ENCODE measurements around the gene EBLN1. TPM values are rescaled to one million over a fixed set of nuclear protein-coding genes. Genes with fewer than 3 reads are reported as not detected.

Gene EBLN1
- total RNA-seq, 6 experiments from 2014 or later = not detected

- Histone ChIP-seq H3K27ac (no peak overlapping the region), H3K4me1 (no peaks in the 10 kb centered on the region), H3K36me3 (no peaks in the 10 kb centered on the region), H3K27me3 (peaks cover 0 to 3% of the 10 kb centered on the region in 2 donors), H3K9me3 (no peaks in the 10 kb centered on the region), H3K4me3 (no peak overlapping the region)
- ATAC-seq (no peak), DNase-seq (no peak)
- 62% methylated on average over 2 of the region's 2 CpGs for WGBS (ENCODE audit: insufficient coverage, low coverage, low lambda C conversion rate, missing lambda C conversion rate)
- TF ChIP-seq CTCF (IDR thresholded peaks at IDR 0.05) (no peak), POLR2A (IDR thresholded peaks at IDR 0.05) (no peak)
- intact Hi-C loops (cut with DNase I) = no loop called here
These were observed 37.1 kb downstream of the EBLN1 start for GRCh38 chr10:22180724-22181123.

- ATAC-seq (no peak), DNase-seq (no peak)
- Histone ChIP-seq H3K27me3 (peaks cover 0 to 3% of the 10 kb centered on the region in 2 donors), H3K36me3 (no peaks in the 10 kb centered on the region), H3K4me3 (no peak overlapping the region), H3K9me3 (no peaks in the 10 kb centered on the region), H3K4me1 (no peaks in the 10 kb centered on the region), H3K27ac (no peak overlapping the region)
- no peak for TF ChIP-seq CTCF (IDR thresholded peaks at IDR 0.05)
- TF ChIP-seq POLR2A (IDR thresholded peaks at IDR 0.05) = no peak
- intact Hi-C loops (cut with DNase I) = no loop called here
These were observed 43.4 kb downstream of the EBLN1 start for GRCh38 chr10:22174442-22174841.

- ATAC-seq (no peak), DNase-seq (no peak)
- Histone ChIP-seq H3K4me3 (no peak overlapping the region), H3K4me1 (no peaks in the 10 kb centered on the region), H3K27ac (no peak overlapping the region), H3K36me3 (no peaks in the 10 kb centered on the region), H3K27me3 (no peaks in the 10 kb centered on the region), H3K9me3 (no peaks in the 10 kb centered on the region)
- TF ChIP-seq CTCF (IDR thresholded peaks at IDR 0.05) (no peak), POLR2A (IDR thresholded peaks at IDR 0.05) (no peak)
- WGBS (ENCODE audit: insufficient coverage, low coverage, low lambda C conversion rate, missing lambda C conversion rate) = 88% methylated on average over 1 of the region's 1 CpG
- intact Hi-C loops (cut with DNase I) = no loop called here
These were observed 46.7 kb downstream of the EBLN1 start for GRCh38 chr10:22171131-22171530.

GRCh38 chr10:22170582-22170981 is 47.2 kb downstream of the EBLN1 start:
- no peaks in the 10 kb centered on the region for H3K4me1 ChIP-seq
- intact Hi-C loops (cut with DNase I) = no loop called here
- no peak overlapping the region for H3K27ac ChIP-seq
- H3K27me3 ChIP-seq = no peaks in the 10 kb centered on the region
- no peak overlapping the region for H3K4me3 ChIP-seq
- TF ChIP-seq CTCF (IDR thresholded peaks at IDR 0.05) (no peak), POLR2A (IDR thresholded peaks at IDR 0.05) (no peak)
- no peak for DNase-seq
- H3K36me3 ChIP-seq = no peaks in the 10 kb centered on the region
- no peak for ATAC-seq
- no peaks in the 10 kb centered on the region for H3K9me3 ChIP-seq

- WGBS (ENCODE audit: insufficient coverage, low coverage, low lambda C conversion rate, missing lambda C conversion rate) = 58% methylated on average over 2 of the region's 2 CpGs
- Histone ChIP-seq H3K36me3 (no peaks in the 10 kb centered on the region), H3K27me3 (no peaks in the 10 kb centered on the region), H3K4me1 (no peaks in the 10 kb centered on the region), H3K9me3 (no peaks in the 10 kb centered on the region), H3K4me3 (no peak overlapping the region), H3K27ac (no peak overlapping the region)
- ATAC-seq (no peak), DNase-seq (no peak)
- intact Hi-C loops (cut with DNase I) = no loop called here
- TF ChIP-seq POLR2A (IDR thresholded peaks at IDR 0.05) (no peak), CTCF (IDR thresholded peaks at IDR 0.05) (no peak)
These were observed 57.8 kb downstream of the EBLN1 start for GRCh38 chr10:22159979-22160378.

All from right lobe of liver (tissue), 6 donors.